Glomerular visceral epithelial cell (primary cell): ENCODE measurements around the gene DSCAM.

Experiments
- DNase-seq: peaks from one replicate; pipeline ENCODE4 v3.0.0-alpha.2; 2016; ENCODE audit errors: extremely low spot score

DSCAM gene

GRCh38 chr21:40002978-40003377, 844.0 kb downstream of the DSCAM start:
- no peak for DNase-seq

DNA sequence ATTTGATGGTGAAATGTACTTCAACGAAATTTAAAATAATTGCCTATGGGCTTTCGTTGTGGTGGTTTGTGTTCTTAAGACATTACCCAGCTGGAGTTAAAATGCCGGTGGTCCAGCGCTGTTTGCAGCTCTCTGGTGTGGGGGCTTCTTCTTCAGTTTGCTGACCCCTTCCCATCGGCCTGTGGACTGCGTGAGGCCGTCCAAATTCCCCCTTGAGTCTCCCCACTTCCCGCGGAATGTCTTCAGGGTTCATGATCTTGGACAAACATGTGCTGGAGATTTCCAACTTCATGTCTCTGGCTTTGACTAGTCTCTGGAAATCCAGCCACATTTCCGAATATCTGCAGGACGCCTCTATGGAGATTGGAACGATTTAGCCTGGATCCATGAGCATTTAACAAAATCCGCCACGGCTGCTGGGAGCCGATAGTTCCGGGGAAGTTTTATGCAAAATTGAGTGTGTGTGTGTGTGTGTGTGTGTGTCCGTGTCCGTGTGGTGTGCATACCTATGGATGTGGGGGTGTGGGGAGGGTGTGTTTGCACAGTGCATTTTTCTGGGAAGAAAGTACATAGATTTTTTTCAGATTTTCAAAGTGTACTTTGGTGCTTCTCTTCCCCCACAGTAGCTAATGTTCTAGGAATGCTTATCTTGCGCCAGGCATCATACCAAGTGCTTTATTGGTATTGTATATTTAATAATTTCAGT, 862.5 kb downstream of the DSCAM start:
- no peak for DNase-seq

- DNase-seq = no peak
These were observed 866.6 kb downstream of the DSCAM start for GRCh38 chr21:39980241-39980820.

GRCh38 chr21:39979321-39979720, 867.6 kb downstream of the DSCAM start:
- DNase-seq = no peak

DNA sequence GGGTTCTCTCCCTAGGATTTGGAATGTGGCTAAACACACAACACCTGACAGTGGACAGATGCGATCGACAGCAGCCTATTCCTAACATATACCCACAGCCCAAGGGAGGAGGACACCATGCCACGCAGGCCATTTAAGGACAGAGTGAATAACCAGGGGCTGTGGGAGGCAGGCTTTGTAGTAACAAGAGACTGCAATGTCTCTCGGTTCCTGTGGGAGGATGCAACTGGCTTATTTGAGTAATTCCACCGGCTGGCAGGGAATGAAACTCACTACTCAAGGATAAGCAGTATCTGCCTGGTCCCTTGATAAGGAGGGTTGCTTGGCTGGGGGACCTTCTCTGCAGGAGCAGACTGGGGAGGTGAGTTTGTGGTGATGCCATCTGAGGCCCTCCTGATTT, 870.2 kb downstream of the DSCAM start:
- DNase-seq = no peak

DNA sequence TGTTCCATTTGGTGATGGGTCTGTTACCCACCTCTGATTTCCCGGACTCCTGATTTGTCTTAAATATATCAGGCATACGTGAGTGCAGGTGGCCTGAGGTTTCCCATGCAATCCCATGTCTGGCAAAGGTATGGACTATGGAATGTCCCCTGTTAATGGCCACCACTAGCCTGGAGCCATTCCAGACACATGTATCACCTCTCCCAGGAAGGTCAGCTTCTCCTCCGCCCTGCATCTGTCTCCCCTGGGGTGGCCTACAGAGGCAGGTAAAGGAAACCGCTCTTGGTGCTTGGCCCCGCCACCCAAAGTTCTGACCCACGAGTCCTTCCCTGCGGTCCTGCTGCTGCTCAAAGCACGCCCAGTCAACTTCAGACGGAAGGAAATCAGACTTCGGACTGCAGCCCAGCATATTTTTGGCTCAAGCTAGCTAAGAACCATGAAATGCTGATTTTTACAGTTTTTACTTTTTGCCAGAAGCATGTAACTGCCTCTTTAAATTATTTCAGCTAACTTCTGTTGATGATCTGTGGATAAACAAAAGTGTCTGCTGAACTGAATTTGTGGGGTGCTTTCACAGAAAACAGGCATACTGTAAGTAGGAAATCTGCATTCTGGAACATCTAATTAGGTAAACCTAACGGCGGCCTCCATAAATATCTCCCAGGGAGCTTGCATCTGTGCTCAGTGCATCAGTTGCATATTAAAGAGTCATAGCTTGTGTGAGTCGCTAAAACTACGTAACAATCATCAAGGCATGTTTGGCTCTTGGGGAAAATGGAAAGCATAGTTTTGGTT, 873.8 kb downstream of the DSCAM start:
- DNase-seq = no peak

DNA sequence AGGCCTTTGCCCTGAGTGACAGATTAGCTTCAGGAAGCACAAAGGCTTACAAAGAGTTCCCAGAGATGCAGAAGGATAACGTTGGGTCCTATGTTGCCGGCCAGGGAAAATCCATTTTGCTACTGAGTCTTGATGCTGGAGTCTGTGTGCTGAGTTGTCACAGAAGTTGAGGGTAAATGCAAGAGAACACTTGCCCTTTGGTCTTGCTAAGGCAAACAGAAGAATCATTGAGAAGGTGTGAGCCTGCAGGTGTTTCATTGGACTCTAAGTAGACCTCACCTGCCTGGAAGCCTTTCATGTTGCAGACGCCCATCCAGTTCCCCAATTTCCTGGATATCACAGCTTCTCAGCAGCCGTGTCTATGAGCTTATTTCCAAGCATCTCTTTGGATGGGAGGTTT, 874.5 kb downstream of the DSCAM start:
- no peak for DNase-seq

- no peak for DNase-seq
These were observed 875.0 kb downstream of the DSCAM start for GRCh38 chr21:39971956-39972355.

GRCh38 chr21:39969691-39970364, 877.1 kb downstream of the DSCAM start:
- no peak for DNase-seq

GRCh38 chr21:39968010-39968409, 878.9 kb downstream of the DSCAM start:
- DNase-seq = no peak

DNA sequence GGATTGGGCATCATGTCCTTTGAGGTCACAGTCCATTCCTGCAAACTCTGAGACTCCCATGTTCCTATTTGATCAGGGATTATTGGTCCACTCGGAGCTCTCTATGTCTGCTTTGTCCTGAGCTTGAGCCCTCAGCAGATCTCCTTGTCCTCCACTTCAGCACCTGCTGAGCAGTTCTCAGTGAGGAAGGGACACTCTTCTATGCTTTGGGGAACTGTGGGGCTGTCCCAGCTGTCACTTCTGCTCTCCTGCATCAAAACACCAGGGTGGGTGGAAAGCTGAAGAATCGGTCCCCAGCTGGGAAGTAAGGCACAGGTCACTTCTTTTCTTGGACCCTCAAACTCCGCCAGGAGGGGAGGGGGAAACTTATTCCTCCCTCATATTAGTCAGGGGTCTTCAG, 880.2 kb downstream of the DSCAM start:
- DNase-seq = no peak

GRCh38 chr21:39965026-39965425, 881.9 kb downstream of the DSCAM start:
- DNase-seq = no peak

DNA sequence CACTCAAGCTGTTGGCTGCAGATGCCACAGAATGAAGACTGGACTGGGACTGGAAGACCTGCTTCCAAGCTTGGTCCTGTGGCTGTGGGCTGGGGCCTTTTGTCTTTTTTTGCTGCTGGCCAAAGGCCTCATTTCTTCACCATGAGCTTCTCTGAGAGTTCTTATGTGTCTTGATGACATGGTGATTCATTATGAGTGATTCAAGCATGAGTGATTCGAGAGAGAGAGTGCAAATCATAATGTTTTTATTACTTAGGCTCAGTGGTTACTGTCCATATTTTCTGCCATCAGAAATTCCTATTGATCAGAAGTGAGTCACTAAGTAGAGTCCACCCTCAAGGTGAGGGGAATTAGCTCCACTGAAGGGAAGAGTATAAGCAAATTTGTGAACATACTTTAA, 885.7 kb downstream of the DSCAM start:
- DNase-seq = no peak
